ENCODE results near the gene NCOA7. TPM values are rescaled to one million over a fixed set of nuclear protein-coding genes. Genes with fewer than 3 reads are reported as not detected.

NCOA7 gene
- total RNA-seq, 1 donor, result 34.0 TPM

DNA sequence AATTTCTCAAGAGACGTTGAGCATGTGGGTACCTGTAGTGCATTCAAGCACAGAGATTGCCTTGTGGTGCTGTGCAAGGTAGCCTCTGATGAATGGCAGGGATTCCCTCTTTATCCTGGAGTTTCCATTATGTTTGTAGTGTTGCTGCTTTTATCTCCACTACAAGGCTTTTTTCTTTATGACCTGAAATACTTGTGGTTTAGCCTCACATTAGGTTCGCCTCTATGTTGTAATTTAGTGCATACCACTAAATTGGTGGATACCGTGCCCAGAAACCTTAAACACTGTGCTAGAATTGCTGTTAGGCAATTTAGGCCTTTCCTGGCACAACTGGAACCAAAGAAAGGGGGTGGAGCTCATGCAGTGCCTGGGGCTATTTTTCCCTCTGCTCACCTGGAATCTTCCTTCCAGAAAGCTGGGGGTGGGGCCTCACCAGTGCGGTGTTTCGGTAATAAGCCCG, 76.8 kb downstream of the NCOA7 start:
- peak; percentile 11 for DNase-seq (ENCODE audit: insufficient read length, low spot score, missing footprints)
- H4K20me1 ChIP-seq (ENCODE audit: insufficient read depth, low read length), result no peaks in the 10 kb centered on the region
- no peaks in the 10 kb centered on the region for H3K79me2 ChIP-seq (ENCODE audit: insufficient read depth, low read length)
- H3K4me3 ChIP-seq (ENCODE audit: insufficient read depth, low read length), result no peak overlapping the region
- TF ChIP-seq, protein P1, sequence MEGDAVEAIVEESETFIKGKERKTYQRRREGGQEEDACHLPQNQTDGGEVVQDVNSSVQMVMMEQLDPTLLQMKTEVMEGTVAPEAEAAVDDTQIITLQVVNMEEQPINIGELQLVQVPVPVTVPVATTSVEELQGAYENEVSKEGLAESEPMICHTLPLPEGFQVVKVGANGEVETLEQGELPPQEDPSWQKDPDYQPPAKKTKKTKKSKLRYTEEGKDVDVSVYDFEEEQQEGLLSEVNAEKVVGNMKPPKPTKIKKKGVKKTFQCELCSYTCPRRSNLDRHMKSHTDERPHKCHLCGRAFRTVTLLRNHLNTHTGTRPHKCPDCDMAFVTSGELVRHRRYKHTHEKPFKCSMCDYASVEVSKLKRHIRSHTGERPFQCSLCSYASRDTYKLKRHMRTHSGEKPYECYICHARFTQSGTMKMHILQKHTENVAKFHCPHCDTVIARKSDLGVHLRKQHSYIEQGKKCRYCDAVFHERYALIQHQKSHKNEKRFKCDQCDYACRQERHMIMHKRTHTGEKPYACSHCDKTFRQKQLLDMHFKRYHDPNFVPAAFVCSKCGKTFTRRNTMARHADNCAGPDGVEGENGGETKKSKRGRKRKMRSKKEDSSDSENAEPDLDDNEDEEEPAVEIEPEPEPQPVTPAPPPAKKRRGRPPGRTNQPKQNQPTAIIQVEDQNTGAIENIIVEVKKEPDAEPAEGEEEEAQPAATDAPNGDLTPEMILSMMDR (IDR thresholded peaks at IDR 0.05; ENCODE audit: extremely low read depth, low read depth, low read length), result no peak
- H3K36me3 ChIP-seq (ENCODE audit: insufficient read depth, low read length), result no peaks in the 10 kb centered on the region
- no peak overlapping the region for H2AFZ ChIP-seq (ENCODE audit: low read length)
- no peaks in the 10 kb centered on the region for H3K9me3 ChIP-seq (ENCODE audit: low read depth, low read length)
- no peak overlapping the region for H3K4me2 ChIP-seq (ENCODE audit: insufficient read depth, low read length)
- no peak overlapping the region for H3K27ac ChIP-seq (ENCODE audit: low read depth, low read length)
- peaks cover 13% of the 10 kb centered on the region for H3K4me1 ChIP-seq (ENCODE audit: insufficient read depth, low read length)
- H3K27me3 ChIP-seq (ENCODE audit: insufficient read depth, low read length), result no peaks in the 10 kb centered on the region

DNA sequence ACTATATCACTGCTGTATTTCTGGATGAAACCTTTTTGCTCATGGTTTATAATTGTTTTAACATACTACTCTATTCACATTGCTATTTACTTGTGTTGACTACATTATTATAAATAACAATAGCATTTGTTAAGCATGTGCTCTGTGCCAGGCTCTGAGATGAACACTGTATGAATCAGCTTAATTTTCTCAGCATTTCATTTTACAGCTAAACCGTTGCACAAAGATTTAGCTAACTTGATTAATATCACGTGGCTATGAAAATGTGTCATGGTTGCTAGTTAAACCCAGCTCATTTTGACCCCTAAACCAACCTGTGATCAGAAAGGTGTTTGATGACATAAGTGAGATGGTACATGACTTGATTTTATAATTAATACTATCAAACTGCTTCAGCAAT, 77.5 kb downstream of the NCOA7 start:
- Histone ChIP-seq H4K20me1 (ENCODE audit: insufficient read depth, low read length) (no peaks in the 10 kb centered on the region), H3K27me3 (ENCODE audit: insufficient read depth, low read length) (no peaks in the 10 kb centered on the region), H2AFZ (ENCODE audit: low read length) (no peak overlapping the region), H3K4me1 (ENCODE audit: insufficient read depth, low read length) (peaks cover 13% of the 10 kb centered on the region), H3K4me2 (ENCODE audit: insufficient read depth, low read length) (no peak overlapping the region), H3K9me3 (ENCODE audit: low read depth, low read length) (no peaks in the 10 kb centered on the region), H3K36me3 (ENCODE audit: insufficient read depth, low read length) (no peaks in the 10 kb centered on the region), H3K27ac (ENCODE audit: low read depth, low read length) (no peak overlapping the region), H3K79me2 (ENCODE audit: insufficient read depth, low read length) (no peaks in the 10 kb centered on the region), H3K4me3 (ENCODE audit: insufficient read depth, low read length) (no peak overlapping the region)
- TF ChIP-seq, protein P1 (IDR thresholded peaks at IDR 0.05; ENCODE audit: extremely low read depth, low read depth, low read length), result no peak
- DNase-seq (ENCODE audit: insufficient read length, low spot score, missing footprints), result no peak

DNA sequence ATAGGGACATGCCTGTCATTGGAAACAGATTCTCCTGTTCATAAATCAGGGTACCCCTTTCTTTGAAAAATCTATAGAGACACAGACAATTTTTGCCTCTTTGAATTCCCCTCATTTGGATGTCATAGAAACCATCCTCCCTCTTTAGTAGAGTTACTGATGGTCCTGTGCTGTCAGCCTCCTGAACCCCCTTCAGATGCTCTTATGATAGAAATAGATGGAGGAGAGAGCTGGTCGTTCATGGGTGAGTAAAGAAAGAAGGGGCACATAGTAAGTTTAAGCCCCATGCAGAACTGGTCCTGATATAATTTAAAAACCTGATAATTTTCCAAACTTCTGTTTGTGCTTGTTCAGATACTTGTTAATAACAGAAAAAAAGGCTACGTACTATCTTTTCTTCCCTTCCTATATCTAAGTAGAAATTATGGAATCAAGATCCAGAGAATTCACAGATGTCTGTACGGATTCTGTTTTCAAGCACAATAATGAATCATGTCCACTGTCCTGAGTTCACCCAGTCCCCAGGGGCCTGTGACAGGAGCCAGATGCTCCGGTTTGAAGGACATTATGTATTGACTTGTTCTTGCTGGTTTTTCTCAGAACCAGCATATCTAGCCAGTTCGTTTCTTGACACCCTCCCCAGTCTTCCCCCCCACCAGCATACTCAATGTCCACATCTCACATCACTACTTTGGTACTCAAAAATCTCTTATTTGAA, 78.1 kb downstream of the NCOA7 start:
- no peak overlapping the region for H3K4me2 ChIP-seq (ENCODE audit: insufficient read depth, low read length)
- no peak overlapping the region for H2AFZ ChIP-seq (ENCODE audit: low read length)
- H3K79me2 ChIP-seq (ENCODE audit: insufficient read depth, low read length), result peaks cover 3% of the 10 kb centered on the region
- peak; percentile 6 for DNase-seq (ENCODE audit: insufficient read length, low spot score, missing footprints)
- TF ChIP-seq, protein P1 (IDR thresholded peaks at IDR 0.05; ENCODE audit: extremely low read depth, low read depth, low read length), result no peak
- H3K9me3 ChIP-seq (ENCODE audit: low read depth, low read length), result no peaks in the 10 kb centered on the region
- H3K4me3 ChIP-seq (ENCODE audit: insufficient read depth, low read length), result no peak overlapping the region
- H3K27me3 ChIP-seq (ENCODE audit: insufficient read depth, low read length), result no peaks in the 10 kb centered on the region
- H3K36me3 ChIP-seq (ENCODE audit: insufficient read depth, low read length), result no peaks in the 10 kb centered on the region
- no peaks in the 10 kb centered on the region for H4K20me1 ChIP-seq (ENCODE audit: insufficient read depth, low read length)
- no peak overlapping the region for H3K27ac ChIP-seq (ENCODE audit: low read depth, low read length)
- H3K4me1 ChIP-seq (ENCODE audit: insufficient read depth, low read length), result peaks cover 13% of the 10 kb centered on the region

DNA sequence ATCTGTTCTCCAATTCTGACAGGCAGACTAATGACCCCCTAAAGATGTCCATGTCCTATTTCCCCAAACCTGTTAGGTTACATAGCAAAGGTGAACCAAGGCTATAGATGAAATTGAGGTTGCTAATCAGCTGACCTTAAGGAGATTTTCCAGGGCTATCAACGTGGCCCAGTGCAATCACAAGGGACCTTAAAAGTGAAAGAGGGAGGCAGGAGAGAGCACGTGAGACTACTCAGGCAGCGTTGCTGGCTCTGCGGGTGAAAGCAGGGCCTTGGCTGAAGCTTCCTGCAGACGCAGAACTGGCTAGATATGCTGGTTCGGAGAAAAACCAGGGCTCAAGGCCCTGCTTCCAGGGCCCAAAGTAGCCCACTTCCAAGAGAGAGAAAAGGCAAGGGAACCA, 78.7 kb downstream of the NCOA7 start:
- Histone ChIP-seq H3K4me3 (ENCODE audit: insufficient read depth, low read length) (no peak overlapping the region), H4K20me1 (ENCODE audit: insufficient read depth, low read length) (no peaks in the 10 kb centered on the region), H3K79me2 (ENCODE audit: insufficient read depth, low read length) (peaks cover 3% of the 10 kb centered on the region), H3K4me1 (ENCODE audit: insufficient read depth, low read length) (peaks cover 13% of the 10 kb centered on the region), H3K9me3 (ENCODE audit: low read depth, low read length) (no peaks in the 10 kb centered on the region), H3K4me2 (ENCODE audit: insufficient read depth, low read length) (no peak overlapping the region), H3K27ac (ENCODE audit: low read depth, low read length) (no peak overlapping the region), H3K36me3 (ENCODE audit: insufficient read depth, low read length) (no peaks in the 10 kb centered on the region), H3K27me3 (ENCODE audit: insufficient read depth, low read length) (no peaks in the 10 kb centered on the region), H2AFZ (ENCODE audit: low read length) (no peak overlapping the region)
- TF ChIP-seq, protein P1 (IDR thresholded peaks at IDR 0.05; ENCODE audit: extremely low read depth, low read depth, low read length), result no peak
- DNase-seq (ENCODE audit: insufficient read length, low spot score, missing footprints), result peak; percentile 25
